Hematopoietic multipotent progenitor cell treated with erythropoietin and hydrocortisone succinate and interleukin-3 and kit ligand, for 6 days (in vitro differentiated cells): ENCODE results near the gene SCAPER.
A peak's percentile ranks its signal among the peaks of the same experiment; 100 is the strongest.
"Not testable (repeated sequence)": the region's sequence is repeated elsewhere in the genome, so short reads cannot be mapped to it uniquely, and the experiment has no call there.

Experiments used
- DNase-seq: peaks from one replicate; pipeline ENCODE4 v3.0.0-alpha.2; 2015

The SCAPER gene

GRCh38 chr15:76309601-76310330 lies 595.4 kb downstream of the SCAPER start:
- no peak for DNase-seq

- no peak for DNase-seq
Observed at GRCh38 chr15:76303909-76304308, 601.2 kb downstream of the SCAPER start.

GRCh38 chr15:76299786-76300185 lies 605.4 kb downstream of the SCAPER start:
- peak; percentile 27 for DNase-seq

GRCh38 chr15:76298986-76299385 lies 606.2 kb downstream of the SCAPER start:
- no peak for DNase-seq

- DNase-seq = not testable (repeated sequence)
Observed at GRCh38 chr15:76297951-76298350, 607.2 kb downstream of the SCAPER start.
